Measurements from ENCODE around the gene GATAD2A. TPM values are rescaled to one million over a fixed set of nuclear protein-coding genes. Genes with fewer than 3 reads are reported as not detected.

Gene GATAD2A
- total and polyA plus RNA-seq, 2 donors (not counting 1 experiment from before 2014, with no cell fraction given), result 31.7 to 63.5 TPM

DNA sequence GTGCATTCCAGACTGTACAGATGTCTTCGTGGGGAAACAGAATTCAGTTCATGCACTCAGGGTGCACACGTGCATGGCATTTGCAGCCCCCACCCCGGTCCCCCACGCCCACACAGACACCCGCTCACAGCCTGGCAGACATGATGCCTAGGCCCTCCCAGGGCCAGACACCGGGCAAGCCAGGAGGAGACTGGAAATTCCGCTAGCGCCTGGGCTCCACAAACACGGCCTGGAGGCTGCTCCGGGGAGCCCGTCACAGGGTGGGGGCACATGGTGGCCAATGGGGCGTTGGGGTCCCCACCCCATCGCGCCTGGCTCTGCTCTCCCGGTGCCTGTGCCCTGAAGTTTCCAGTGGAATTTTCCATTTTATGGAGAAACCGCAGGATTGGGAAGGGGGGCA lies 136.1 kb downstream of the GATAD2A start:
- Histone ChIP-seq H3K36me3 (ENCODE audit: control insufficient read depth, insufficient read depth, low read length) (no peaks in the 10 kb centered on the region), H3K27me3 (ENCODE audit: control insufficient read depth, insufficient read depth, low read length) (peaks cover 3% of the 10 kb centered on the region), H3K4me2 (ENCODE audit: extremely low read depth, insufficient read depth, low read length) (no peak overlapping the region), H4K20me1 (ENCODE audit: control insufficient read depth, extremely low read depth, insufficient read depth, low read length) (no peaks in the 10 kb centered on the region), H3K79me2 (ENCODE audit: control insufficient read depth, insufficient read depth, low read length) (no peaks in the 10 kb centered on the region), H3K27ac (ENCODE audit: insufficient read depth, low read length) (no peak overlapping the region), H3K9ac (ENCODE audit: insufficient read depth, low read length) (no peak overlapping the region), H2AFZ (ENCODE audit: low read length) (no peak overlapping the region), H3K4me1 (ENCODE audit: control insufficient read depth, extremely low read depth, insufficient read depth, low read length) (no peaks in the 10 kb centered on the region), H3K4me3 (replicated peaks in 1 of 4; ENCODE audit: control extremely low read depth in 1 of 4, insufficient read depth in 1 of 4, low read depth in 3 of 4, low read length in 4 of 4) (no peak overlapping the region), H3K9me3 (ENCODE audit: control insufficient read depth, insufficient read depth, low read depth, low read length) (no peaks in the 10 kb centered on the region)
- no peak for DNase-seq (ENCODE audit: low read depth in 2 of 2)
- TF ChIP-seq, protein P1, sequence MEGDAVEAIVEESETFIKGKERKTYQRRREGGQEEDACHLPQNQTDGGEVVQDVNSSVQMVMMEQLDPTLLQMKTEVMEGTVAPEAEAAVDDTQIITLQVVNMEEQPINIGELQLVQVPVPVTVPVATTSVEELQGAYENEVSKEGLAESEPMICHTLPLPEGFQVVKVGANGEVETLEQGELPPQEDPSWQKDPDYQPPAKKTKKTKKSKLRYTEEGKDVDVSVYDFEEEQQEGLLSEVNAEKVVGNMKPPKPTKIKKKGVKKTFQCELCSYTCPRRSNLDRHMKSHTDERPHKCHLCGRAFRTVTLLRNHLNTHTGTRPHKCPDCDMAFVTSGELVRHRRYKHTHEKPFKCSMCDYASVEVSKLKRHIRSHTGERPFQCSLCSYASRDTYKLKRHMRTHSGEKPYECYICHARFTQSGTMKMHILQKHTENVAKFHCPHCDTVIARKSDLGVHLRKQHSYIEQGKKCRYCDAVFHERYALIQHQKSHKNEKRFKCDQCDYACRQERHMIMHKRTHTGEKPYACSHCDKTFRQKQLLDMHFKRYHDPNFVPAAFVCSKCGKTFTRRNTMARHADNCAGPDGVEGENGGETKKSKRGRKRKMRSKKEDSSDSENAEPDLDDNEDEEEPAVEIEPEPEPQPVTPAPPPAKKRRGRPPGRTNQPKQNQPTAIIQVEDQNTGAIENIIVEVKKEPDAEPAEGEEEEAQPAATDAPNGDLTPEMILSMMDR (conservative IDR thresholded peaks at IDR 0.05 in 1 of 2, IDR thresholded peaks at IDR 0.05 in 1 of 2; ENCODE audit: low read depth in 1 of 2, low read length in 2 of 2), result no peak
- TF ChIP-seq EZH2 (IDR thresholded peaks at IDR 0.05; ENCODE audit: low read length, missing control alignments), result no peak

GRCh38 chr19:19542507-19542906 lies 137.0 kb downstream of the GATAD2A start:
- Histone ChIP-seq H3K79me2 (ENCODE audit: control insufficient read depth, insufficient read depth, low read length) (no peaks in the 10 kb centered on the region), H2AFZ (ENCODE audit: low read length) (no peak overlapping the region), H4K20me1 (ENCODE audit: control insufficient read depth, extremely low read depth, insufficient read depth, low read length) (no peaks in the 10 kb centered on the region), H3K9me3 (ENCODE audit: control insufficient read depth, insufficient read depth, low read depth, low read length) (no peaks in the 10 kb centered on the region), H3K36me3 (ENCODE audit: control insufficient read depth, insufficient read depth, low read length) (no peaks in the 10 kb centered on the region), H3K4me1 (ENCODE audit: control insufficient read depth, extremely low read depth, insufficient read depth, low read length) (no peaks in the 10 kb centered on the region), H3K9ac (ENCODE audit: insufficient read depth, low read length) (no peak overlapping the region), H3K4me2 (ENCODE audit: extremely low read depth, insufficient read depth, low read length) (no peak overlapping the region), H3K4me3 (replicated peaks in 1 of 4; ENCODE audit: control extremely low read depth in 1 of 4, insufficient read depth in 1 of 4, low read depth in 3 of 4, low read length in 4 of 4) (no peak overlapping the region), H3K27me3 (ENCODE audit: control insufficient read depth, insufficient read depth, low read length) (peaks cover 3% of the 10 kb centered on the region), H3K27ac (ENCODE audit: insufficient read depth, low read length) (no peak overlapping the region)
- no peak for DNase-seq (ENCODE audit: low read depth in 2 of 2)
- no peak for TF ChIP-seq EZH2 (IDR thresholded peaks at IDR 0.05; ENCODE audit: low read length, missing control alignments)
- TF ChIP-seq, protein P1 (conservative IDR thresholded peaks at IDR 0.05 in 1 of 2, IDR thresholded peaks at IDR 0.05 in 1 of 2; ENCODE audit: low read depth in 1 of 2, low read length in 2 of 2), result no peak

- no peak overlapping the region for H3K27ac ChIP-seq (ENCODE audit: insufficient read depth, low read length)
- H3K4me3 ChIP-seq (replicated peaks in 1 of 4; ENCODE audit: control extremely low read depth in 1 of 4, insufficient read depth in 1 of 4, low read depth in 3 of 4, low read length in 4 of 4), result no peak overlapping the region
- H3K9ac ChIP-seq (ENCODE audit: insufficient read depth, low read length), result no peak overlapping the region
- no peak overlapping the region for H2AFZ ChIP-seq (ENCODE audit: low read length)
- no peaks in the 10 kb centered on the region for H4K20me1 ChIP-seq (ENCODE audit: control insufficient read depth, extremely low read depth, insufficient read depth, low read length)
- no peak for DNase-seq (ENCODE audit: low read depth in 2 of 2)
- no peaks in the 10 kb centered on the region for H3K79me2 ChIP-seq (ENCODE audit: control insufficient read depth, insufficient read depth, low read length)
- no peaks in the 10 kb centered on the region for H3K9me3 ChIP-seq (ENCODE audit: control insufficient read depth, insufficient read depth, low read depth, low read length)
- H3K4me1 ChIP-seq (ENCODE audit: control insufficient read depth, extremely low read depth, insufficient read depth, low read length), result no peaks in the 10 kb centered on the region
- no peak overlapping the region for H3K4me2 ChIP-seq (ENCODE audit: extremely low read depth, insufficient read depth, low read length)
- peaks cover 4% of the 10 kb centered on the region for H3K27me3 ChIP-seq (ENCODE audit: control insufficient read depth, insufficient read depth, low read length)
- H3K36me3 ChIP-seq (ENCODE audit: control insufficient read depth, insufficient read depth, low read length), result no peaks in the 10 kb centered on the region
- TF ChIP-seq EZH2 (IDR thresholded peaks at IDR 0.05; ENCODE audit: low read length, missing control alignments), result no peak
- TF ChIP-seq, protein P1 (conservative IDR thresholded peaks at IDR 0.05 in 1 of 2, IDR thresholded peaks at IDR 0.05 in 1 of 2; ENCODE audit: low read depth in 1 of 2, low read length in 2 of 2), result no peak
Measured at GRCh38 chr19:19543101-19543500, 137.6 kb downstream of the GATAD2A start.

Data from fibroblast of lung (primary cell).